Fibroblast of skin of right biceps (primary cell): ENCODE measurements around the gene FMO3.

Experiments
- DNase-seq: peaks from one replicate; pipeline ENCODE4 v3.0.0-alpha.2; 2013

The FMO3 gene

DNA sequence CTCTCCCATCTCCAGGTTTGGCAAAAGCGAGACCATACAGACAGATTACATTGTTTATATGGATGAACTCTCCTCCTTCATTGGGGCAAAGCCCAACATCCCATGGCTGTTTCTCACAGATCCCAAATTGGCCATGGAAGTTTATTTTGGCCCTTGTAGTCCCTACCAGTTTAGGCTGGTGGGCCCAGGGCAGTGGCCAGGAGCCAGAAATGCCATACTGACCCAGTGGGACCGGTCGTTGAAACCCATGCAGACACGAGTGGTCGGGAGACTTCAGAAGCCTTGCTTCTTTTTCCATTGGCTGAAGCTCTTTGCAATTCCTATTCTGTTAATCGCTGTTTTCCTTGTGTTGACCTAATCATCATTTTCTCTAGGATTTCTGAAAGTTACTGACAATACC is 26.4 kb downstream of the FMO3 start:
- DNase-seq, result no peak

DNA sequence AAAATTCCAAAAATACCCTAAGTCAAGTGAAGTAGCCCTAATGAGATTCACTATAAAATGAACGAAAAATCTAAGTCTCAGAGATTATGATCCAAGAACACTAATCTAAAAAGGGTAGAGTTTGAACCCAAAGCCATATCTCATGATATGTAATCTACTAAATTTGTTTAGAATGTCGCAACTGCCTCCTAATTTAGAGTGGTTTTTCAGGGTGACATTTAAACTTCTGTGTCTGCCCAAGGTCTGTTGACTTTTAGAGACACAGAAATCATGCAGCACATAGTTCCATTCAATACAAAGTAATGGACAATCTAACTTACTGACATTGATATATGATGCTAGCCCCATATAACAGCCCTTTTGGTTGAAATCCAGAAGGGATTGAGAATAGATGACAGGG is 28.9 kb downstream of the FMO3 start:
- DNase-seq, result no peak

DNA sequence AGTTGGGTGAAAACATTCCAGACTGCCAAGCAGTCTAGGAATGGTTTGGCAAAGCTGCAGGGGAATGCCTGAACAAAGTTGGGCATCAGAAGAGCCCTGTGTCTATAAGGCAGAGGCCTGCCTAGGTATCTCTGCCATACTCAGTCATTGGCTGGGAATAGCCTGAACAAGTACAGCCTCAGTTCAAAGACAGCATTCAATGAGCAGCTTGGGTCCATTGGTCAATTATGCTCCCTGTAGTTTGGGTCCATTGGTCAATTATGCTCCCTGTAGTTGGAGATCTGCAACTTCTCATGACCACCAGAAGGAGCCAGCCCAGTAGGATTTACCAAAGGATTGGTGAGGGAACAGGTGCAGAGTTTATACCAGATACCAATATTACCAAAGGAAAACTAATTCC is 31.6 kb downstream of the FMO3 start:
- DNase-seq, result no peak

GRCh38 chr1:171122893-171123292 is 32.2 kb downstream of the FMO3 start:
- DNase-seq, result no peak

DNA sequence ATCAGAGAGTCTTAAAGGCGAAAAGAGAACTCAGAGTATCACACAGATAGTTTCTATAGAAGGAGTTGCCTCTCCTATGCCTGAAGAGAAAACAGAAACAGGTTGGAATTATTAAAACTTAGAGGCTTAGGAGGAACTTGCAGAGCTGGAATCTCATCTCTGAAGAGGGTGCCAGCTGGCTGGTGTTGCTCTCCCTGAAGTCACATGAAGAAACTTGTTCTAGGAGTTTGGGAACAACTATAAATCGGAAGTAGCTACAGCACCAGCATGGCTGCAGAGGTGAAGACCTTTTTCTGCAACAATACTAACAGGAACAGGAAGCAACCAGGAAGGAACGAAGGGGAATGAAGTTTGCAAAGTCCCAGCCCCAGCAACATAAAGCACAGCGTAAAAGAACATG is 35.8 kb downstream of the FMO3 start:
- no peak for DNase-seq

DNA sequence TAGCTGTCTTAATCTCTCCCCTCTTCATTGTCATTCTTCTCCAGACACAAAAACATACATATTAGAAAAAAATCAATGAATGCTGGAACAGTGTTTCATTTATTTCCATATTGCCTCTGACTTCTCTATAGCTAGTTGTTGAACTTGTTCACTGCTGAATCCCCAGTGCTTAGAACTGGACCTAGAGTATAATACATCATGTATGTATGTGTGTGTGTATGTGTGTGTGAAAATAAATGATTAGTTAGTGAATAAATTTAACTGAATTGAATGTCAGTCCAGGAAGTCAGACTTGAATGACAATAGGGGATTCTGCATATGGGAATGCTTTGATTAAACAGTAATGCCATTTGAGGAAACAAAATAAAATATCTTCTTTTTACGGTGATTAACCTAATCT is 36.4 kb downstream of the FMO3 start:
- no peak for DNase-seq

DNA sequence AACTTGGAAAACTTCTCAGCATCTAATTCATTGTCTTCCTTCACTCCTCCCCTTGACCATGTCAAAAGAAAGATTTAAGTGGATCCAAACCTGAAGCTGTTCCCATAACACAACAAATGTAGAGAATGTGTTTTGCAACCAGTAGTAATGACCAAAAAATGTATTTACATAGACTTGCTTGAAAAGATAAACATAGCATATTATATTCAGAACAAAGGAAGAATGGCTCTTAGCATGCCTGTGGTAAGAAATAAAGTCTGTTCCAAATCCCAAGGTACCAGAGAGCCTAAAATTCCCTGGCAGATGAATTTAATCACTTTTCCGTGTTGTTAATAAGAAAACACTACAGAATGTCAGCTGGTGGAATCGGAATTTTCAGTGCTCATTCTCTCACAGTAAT is 36.8 kb downstream of the FMO3 start:
- DNase-seq, result peak; percentile 84

- DNase-seq, result no peak
These were observed 37.8 kb downstream of the FMO3 start for GRCh38 chr1:171128463-171128862.

- DNase-seq, result peak; percentile 58
These were observed 43.7 kb downstream of the FMO3 start for GRCh38 chr1:171134204-171134923.

DNA sequence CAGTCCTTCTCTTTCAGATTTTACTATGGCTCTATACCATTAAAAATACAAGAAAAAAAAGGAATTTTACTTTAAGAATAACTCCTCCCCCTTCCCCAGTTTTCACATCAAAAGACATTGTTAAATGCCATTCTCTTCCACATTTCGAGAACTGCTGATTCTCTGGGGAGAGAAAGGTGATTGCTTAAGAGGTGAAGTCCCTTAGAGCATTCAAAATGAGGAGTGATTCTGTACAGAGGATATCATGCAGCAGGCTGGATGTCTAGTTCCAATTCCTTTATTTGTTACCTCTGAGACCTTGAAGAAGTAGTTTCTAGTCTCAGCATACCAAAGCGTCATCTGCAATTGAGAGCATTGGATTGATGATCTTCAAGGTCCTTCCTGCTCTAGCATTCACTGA is 46.9 kb downstream of the FMO3 start:
- DNase-seq, result no peak

- DNase-seq, result no peak
These were observed 48.3 kb downstream of the FMO3 start for GRCh38 chr1:171138980-171139379.

- no peak for DNase-seq
These were observed 49.2 kb downstream of the FMO3 start for GRCh38 chr1:171139890-171140289.

GRCh38 chr1:171140401-171140800 is 49.7 kb downstream of the FMO3 start:
- DNase-seq, result no peak

DNA sequence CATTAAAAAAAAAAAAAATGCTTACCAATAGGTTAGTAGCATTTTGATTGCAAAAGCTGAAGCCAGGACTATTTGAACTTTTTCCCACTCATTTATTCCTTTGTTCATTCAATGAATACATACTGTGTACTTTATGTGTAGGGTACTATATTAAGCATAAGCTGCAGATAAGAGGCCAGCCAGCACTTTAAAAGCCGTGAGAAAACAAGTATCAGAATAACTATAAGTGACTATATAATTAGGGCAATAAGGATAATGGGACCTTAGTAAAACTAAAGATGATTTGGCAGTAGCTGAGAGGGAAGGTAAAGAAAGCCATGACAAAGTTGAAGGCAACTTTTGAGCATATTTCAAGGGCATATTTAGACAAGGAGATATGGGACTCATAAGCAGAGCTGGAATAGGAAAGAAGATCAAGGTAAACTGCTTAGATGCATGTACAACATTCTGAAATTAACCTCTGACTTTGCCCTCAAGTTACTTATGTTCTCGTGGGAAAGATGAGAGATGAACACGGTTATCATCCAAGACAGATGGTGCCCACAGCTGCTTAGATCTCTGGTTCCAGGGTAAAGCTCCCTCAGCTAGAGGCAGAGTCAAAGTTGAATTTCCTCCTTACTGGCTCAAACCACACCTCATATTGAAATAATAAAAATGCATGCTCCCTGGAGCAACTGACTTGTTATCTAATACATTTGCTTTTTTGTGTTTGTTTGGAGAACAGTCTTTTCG is 50.4 kb downstream of the FMO3 start:
- no peak for DNase-seq

DNA sequence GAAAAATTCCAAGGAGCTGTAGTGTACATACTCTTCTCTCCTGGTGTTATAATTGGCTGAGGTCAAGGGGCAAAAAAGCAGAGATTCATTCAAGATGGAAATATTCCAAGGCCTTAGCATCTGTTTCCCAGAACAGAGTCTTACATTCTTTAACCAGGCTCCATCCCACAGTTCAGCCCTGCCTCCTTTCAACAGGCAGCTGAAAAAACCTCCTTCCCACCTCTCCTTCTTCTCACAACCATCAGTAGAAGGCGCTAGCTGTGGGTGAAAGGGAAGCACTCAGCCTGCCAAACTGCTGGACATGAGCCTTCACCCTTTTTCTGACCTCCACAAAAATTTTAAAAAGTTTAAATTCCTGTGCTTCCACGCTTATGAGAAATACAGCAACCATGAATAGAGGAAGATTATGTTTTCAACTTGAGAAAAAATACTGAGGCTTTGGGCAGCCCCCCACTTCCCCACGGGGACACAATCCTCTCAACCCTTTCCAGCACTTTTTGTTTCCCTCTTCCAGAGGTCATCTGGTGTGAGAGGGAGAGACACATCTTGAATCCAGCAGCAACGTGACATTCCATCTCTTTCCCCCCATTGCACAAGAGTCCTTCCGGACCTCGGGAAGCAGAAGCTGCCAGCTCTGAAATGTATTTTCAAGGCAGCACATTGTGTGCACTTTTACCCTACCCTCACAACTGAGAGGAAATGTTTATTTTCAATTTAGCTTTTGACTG is 51.1 kb downstream of the FMO3 start:
- DNase-seq, result peak; percentile 92

DNA sequence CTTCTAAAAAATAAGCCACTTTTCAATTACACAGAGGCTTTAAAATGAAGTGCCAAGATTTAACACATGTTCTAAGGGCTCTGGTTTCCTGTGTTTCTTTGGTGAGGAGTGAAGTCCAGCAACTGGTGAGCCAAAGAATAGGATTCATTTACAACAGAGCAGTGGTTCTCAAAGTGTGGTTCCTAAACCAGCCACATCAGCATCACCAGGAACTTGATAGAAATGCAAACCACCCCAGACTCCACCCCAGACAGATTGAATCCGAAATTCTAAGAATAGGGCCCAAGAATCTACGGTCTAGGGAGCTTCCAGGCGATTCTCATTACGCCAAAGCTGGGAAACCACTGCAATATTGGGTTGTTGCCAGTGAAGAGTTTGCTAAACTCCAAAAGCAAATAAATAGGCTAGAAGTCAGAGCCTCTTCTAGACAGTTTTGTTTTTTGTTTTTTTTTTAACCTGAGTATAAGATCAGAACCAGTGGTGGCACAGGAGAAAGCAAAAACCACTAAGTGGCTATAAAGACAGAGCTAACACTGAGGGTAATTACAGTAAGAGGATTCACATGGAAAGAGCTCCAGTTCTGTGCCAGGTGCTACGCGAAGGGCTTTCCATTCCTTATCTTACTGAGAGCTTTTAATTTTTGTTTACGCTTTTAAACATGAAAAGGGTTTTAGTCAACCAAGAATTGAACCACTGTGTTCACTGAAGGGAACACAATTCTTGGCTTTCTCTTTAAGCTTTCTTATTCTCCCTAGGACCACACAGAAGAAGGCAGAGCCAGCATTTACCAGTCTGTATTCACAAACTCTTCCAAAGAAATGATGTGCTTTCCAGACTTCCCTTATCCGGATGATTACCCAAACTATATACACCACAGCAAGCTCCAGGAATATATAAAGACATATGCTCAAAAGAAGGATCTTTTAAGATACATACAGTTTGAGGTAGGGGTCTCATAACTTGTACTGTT is 52.0 kb downstream of the FMO3 start:
- peak; percentile 77 for DNase-seq

- no peak for DNase-seq
These were observed 59.5 kb downstream of the FMO3 start for GRCh38 chr1:171150156-171150555.

DNA sequence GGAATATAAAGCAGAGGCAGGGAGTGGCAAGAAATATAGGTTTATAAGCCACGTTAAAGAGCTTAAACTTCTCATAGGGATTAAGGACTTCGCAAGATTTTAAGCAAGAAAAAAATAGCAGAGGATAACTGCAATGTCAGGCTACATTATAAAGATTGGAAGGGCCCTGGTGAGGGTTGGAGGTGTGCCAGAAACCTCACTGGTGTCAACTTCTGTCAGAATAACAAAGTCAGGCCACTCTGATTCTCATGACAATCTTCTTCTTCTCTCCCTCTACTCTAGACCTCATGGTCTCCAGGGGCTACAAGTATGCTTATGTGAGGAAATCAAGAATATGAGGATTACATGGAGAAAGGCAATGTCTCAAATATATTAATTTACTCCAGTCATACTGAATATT is 61.8 kb downstream of the FMO3 start:
- DNase-seq, result no peak

DNA sequence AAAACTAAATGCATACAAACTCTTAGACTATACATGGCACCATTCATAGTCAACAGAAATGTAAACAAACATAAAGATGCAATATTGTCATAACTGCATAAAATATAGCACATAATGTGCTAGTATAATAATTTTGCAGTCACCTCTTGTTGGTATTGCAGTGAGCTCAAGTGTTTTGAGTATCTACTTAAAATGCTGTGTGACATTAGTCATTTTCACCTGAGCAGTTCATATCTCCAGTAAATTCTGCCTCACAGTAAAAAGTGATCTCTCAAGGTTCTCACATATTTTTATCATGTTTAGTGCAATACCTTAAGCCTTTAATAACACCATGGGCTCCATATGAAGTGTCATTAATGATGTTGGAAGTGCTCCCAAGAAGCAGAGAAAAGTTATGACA is 64.8 kb downstream of the FMO3 start:
- no peak for DNase-seq

- DNase-seq, result no peak
These were observed 67.4 kb downstream of the FMO3 start for GRCh38 chr1:171158096-171158495.

DNA sequence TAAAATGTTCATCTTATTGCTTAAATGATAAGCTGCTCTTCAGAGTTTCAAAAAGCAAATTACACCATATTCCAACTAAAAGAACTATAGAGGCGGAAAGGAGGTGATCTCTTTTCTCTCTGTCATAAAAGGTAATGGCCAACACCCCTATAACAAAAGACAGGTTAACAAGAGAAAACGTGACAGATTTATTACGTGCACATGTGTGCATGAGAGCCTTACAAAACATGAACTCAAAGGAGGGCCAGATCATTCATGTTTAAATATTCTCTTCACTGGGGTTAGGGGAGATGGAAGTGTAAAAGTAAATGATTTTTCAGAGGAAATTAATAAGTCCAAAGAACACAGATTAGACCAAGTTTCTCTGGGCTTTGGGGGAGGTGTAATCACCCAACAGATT is 67.8 kb downstream of the FMO3 start:
- DNase-seq, result no peak

DNA sequence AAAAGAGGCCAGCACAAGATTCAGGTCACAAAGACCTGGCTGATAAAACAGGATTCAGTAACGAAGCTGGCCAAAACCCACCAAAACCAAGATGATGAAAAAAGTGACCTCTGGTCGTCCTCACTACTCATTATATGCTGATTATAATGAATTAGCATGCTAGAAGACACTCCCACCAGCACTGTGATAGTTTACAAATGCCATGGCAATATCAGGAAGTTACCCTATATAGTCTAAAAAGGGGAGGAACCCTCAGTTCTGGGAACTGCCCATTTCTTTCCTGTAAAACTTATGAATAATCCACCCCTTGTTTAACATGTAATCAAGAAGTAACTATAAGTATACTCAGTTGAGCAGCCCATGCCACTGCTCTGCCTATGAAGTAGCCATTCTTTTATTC is 68.4 kb downstream of the FMO3 start:
- DNase-seq, result no peak

DNA sequence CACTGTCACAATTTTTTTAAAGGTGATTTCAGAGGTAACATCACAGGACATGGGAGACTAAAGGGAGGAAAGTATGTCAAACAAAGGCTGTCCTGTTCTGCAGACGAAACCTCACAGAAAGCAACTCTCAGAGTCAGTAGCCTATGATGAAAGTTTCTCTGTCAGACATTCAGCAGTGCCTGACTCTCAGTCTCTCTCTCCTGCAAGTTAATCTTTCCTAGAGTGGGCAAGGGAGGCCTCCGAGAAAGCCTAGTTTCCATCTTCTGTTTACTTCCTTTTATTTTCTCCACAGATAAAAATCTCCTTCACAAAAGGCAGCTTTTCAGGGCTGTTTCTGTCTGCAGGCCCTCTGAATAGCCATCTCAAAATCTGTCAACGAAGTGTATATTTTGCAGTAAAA is 69.5 kb downstream of the FMO3 start:
- no peak for DNase-seq
